ENCODE data around the gene EMX1. TPM values are rescaled to one million over a fixed set of nuclear protein-coding genes. Genes with fewer than 3 reads are reported as not detected.

The EMX1 gene
- total RNA-seq, 1 donor from 2014 or later: not detected

DNA sequence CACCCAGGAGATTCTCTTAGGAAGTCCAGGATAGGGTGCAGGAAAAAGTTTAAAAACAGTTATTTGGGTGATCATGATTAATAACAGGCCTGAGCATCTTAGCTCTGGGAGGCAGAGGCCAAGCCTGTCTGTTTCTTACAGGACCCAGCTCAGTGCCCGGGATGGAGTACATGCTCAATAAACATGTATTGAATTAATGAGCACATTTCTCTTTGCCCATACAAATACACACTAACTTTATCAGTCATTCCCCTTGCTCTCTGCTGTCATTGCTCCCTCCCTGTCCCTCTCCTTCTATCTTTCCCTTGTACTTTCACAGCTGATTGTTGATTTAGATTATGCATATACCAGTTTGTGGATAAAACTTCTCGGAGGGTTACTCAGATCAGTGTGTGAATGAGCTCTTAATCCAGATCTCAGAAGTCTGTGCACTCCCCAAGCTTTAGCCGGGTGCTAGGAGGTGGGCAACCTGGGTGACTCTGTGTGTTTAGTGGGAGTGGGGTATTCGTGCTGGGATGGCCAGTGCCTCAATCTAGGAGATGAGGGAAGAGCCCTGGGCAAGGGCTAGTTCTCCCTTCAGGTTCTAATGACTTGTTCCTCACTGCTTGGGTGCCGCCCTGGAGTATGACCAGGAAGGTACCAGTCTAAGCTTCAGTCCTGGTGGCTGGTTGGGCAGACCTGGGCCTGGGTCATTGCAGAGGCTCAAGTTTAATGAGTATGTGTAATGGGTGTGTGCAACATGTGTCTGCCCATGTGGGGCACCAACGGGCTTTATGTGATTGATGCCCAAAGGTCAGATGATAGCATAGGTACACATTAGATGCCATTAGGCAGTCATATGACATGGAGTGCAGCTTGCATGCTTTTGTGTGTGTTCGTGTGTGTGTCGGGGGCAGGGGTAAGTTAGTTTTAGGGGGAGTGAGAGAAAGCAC, 10.6 kb downstream of the EMX1 start:
- TF ChIP-seq, protein P1, sequence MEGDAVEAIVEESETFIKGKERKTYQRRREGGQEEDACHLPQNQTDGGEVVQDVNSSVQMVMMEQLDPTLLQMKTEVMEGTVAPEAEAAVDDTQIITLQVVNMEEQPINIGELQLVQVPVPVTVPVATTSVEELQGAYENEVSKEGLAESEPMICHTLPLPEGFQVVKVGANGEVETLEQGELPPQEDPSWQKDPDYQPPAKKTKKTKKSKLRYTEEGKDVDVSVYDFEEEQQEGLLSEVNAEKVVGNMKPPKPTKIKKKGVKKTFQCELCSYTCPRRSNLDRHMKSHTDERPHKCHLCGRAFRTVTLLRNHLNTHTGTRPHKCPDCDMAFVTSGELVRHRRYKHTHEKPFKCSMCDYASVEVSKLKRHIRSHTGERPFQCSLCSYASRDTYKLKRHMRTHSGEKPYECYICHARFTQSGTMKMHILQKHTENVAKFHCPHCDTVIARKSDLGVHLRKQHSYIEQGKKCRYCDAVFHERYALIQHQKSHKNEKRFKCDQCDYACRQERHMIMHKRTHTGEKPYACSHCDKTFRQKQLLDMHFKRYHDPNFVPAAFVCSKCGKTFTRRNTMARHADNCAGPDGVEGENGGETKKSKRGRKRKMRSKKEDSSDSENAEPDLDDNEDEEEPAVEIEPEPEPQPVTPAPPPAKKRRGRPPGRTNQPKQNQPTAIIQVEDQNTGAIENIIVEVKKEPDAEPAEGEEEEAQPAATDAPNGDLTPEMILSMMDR (IDR thresholded peaks at IDR 0.05): no peak
- DNase-seq (ENCODE audit: low spot score): no peak
- peaks cover 24% of the 10 kb centered on the region for H3K27me3 Mint-ChIP-seq (ENCODE audit: low read depth)
- H3K27ac Mint-ChIP-seq (ENCODE audit: unreplicated experiment): no peak overlapping the region
- H3K36me3 Mint-ChIP-seq (ENCODE audit: low read depth): no peaks in the 10 kb centered on the region
- H3K4me1 Mint-ChIP-seq (ENCODE audit: low read depth): peaks cover 3% of the 10 kb centered on the region
- H3K4me3 Mint-ChIP-seq (ENCODE audit: unreplicated experiment): no peak overlapping the region
- no peaks in the 10 kb centered on the region for H3K9me3 Mint-ChIP-seq (ENCODE audit: low read depth)

DNA sequence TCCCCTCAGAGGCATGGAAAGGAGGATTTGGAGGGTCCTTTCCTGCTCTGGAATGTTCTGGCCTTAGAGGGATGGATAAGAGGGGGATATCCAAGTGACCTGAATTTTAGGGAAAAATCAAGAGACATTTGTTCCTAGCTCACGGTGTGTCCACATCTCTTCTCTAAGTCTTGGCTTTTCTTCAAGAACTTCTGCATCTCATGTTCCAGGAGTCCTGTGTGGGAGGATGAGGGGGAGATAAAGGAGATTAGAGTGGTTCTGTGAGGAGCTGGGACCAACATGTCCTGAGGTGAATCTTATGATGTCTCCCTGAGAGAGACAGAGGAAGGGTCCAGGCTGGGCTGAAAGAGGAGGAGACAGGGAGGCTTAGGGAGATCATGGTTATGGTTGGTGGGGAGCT, 11.7 kb downstream of the EMX1 start:
- H3K27me3 Mint-ChIP-seq (ENCODE audit: low read depth): peaks cover 13% of the 10 kb centered on the region
- peaks cover under 1% of the 10 kb centered on the region for H3K4me1 Mint-ChIP-seq (ENCODE audit: low read depth)
- no peaks in the 10 kb centered on the region for H3K9me3 Mint-ChIP-seq (ENCODE audit: low read depth)
- no peak overlapping the region for H3K4me3 Mint-ChIP-seq (ENCODE audit: unreplicated experiment)
- TF ChIP-seq, protein P1 (IDR thresholded peaks at IDR 0.05): no peak
- no peaks in the 10 kb centered on the region for H3K36me3 Mint-ChIP-seq (ENCODE audit: low read depth)
- H3K27ac Mint-ChIP-seq (ENCODE audit: unreplicated experiment): no peak overlapping the region
- no peak for DNase-seq (ENCODE audit: low spot score)

DNA sequence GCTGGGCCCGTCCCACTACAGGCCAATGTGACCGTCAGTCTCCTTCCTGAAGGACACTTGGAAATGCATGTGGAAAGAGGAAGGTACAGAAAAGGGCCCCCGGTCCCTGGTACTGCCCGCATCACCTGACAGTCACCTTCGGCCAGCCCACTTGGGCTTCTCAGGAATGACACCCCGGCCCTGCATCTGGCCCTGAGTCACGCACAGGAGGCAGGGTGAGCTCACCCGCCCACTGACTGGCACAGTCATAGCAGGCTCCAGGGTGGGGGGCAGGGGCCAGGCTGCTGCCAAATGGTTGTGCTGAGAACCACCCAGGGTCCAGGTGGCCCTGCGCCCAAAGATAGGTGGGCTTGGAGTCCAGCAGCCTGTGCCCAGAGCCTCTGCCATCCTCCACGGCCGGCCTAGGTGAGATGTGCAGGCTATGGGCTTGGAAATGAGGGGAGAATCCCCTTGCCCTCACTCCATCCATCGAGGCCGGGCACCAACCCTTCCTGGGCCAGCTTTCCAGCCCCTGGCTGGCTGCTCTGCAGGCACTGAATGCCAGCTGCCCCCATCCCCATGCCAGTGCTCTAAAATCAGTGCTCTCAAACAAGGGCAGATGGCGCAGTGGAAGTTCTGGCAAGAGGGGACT, 14.1 kb downstream of the EMX1 start:
- Mint-ChIP-seq H3K4me1 (ENCODE audit: low read depth) (no peaks in the 10 kb centered on the region), H3K27ac (ENCODE audit: unreplicated experiment) (no peak overlapping the region), H3K27me3 (ENCODE audit: low read depth) (peaks cover 25% of the 10 kb centered on the region), H3K36me3 (ENCODE audit: low read depth) (no peaks in the 10 kb centered on the region), H3K4me3 (ENCODE audit: unreplicated experiment) (no peak overlapping the region), H3K9me3 (ENCODE audit: low read depth) (no peaks in the 10 kb centered on the region)
- peak; percentile 66 for DNase-seq (ENCODE audit: low spot score)
- TF ChIP-seq, protein P1 (IDR thresholded peaks at IDR 0.05): no peak

DNA sequence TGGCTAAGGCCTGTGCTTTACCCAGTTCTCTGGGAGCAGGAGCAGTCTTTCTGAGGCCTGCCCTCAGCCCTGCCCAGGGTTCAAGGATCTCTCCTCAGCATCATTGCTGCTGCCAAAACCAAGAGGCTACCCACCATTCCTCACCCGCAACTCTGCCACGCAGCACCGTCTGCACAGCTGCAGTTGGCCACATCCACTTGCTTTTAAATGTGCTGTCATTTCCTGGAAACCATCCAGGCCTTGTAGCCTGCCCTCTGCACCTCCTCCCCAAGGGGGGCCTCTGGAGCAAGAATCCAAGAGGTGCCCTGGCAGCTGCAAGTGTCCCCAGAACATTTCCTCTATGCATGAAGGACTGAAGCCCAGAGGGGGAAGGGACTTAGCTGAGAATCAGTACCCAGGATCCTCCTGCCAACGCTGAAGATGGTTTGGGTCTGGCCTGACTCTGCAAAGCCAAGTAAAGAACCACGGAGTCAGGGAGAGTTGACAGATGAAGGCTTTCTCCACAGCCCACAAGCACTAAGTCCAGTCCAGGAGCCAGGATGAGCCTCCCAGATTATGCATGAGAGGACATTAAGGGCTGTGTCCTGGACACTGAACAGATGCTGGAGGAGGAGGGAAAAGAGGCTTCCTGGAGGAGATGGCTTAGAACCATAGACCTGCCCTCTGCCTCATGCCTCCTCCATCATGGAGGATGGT, 14.9 kb downstream of the EMX1 start:
- H3K36me3 Mint-ChIP-seq (ENCODE audit: low read depth): no peaks in the 10 kb centered on the region
- TF ChIP-seq, protein P1 (IDR thresholded peaks at IDR 0.05): no peak
- H3K4me1 Mint-ChIP-seq (ENCODE audit: low read depth): no peaks in the 10 kb centered on the region
- peaks cover 31% of the 10 kb centered on the region for H3K27me3 Mint-ChIP-seq (ENCODE audit: low read depth)
- no peak for DNase-seq (ENCODE audit: low spot score)
- H3K27ac Mint-ChIP-seq (ENCODE audit: unreplicated experiment): no peak overlapping the region
- H3K9me3 Mint-ChIP-seq (ENCODE audit: low read depth): no peaks in the 10 kb centered on the region
- no peak overlapping the region for H3K4me3 Mint-ChIP-seq (ENCODE audit: unreplicated experiment)

DNA sequence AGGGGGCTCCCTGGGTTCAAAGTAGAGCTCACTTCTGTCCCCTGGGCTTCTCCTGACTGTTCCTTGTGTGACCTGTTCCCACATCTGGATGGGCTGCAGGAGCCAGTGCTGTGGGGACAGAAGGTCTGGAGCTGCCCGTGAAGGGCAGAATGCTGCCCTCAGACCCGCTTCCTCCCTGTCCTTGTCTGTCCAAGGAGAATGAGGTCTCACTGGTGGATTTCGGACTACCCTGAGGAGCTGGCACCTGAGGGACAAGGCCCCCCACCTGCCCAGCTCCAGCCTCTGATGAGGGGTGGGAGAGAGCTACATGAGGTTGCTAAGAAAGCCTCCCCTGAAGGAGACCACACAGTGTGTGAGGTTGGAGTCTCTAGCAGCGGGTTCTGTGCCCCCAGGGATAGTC, 15.5 kb downstream of the EMX1 start:
- H3K36me3 Mint-ChIP-seq (ENCODE audit: low read depth): no peaks in the 10 kb centered on the region
- DNase-seq (ENCODE audit: low spot score): no peak
- H3K9me3 Mint-ChIP-seq (ENCODE audit: low read depth): no peaks in the 10 kb centered on the region
- H3K27me3 Mint-ChIP-seq (ENCODE audit: low read depth): peaks cover 33% of the 10 kb centered on the region
- no peak overlapping the region for H3K4me3 Mint-ChIP-seq (ENCODE audit: unreplicated experiment)
- H3K4me1 Mint-ChIP-seq (ENCODE audit: low read depth): no peaks in the 10 kb centered on the region
- no peak overlapping the region for H3K27ac Mint-ChIP-seq (ENCODE audit: unreplicated experiment)
- TF ChIP-seq, protein P1 (IDR thresholded peaks at IDR 0.05): no peak

Data from chondrocyte (in vitro differentiated cells).